Measurements from ENCODE around the gene CD8B.

The CD8B gene

DNA sequence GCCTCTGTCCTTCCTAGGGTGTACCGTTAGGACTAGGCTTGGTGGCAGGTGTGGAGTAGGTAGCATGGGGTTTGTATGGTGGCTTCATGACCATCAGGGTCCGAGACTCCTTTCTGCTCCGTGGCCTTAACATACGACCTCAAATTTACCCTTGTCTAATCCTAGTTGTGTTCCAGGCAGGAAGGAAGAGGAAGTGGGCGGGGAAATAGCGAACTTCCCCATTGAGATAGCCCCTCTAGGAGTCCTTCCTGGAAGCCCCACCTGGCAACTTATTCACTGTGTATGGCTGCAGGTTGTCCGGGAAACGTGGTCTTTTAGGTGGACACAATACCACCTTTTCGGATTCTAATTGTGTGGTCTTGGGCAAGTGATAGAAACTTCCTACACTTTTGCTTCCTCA lies 80.3 kb downstream of the CD8B start:
- TF ChIP-seq, protein P1, sequence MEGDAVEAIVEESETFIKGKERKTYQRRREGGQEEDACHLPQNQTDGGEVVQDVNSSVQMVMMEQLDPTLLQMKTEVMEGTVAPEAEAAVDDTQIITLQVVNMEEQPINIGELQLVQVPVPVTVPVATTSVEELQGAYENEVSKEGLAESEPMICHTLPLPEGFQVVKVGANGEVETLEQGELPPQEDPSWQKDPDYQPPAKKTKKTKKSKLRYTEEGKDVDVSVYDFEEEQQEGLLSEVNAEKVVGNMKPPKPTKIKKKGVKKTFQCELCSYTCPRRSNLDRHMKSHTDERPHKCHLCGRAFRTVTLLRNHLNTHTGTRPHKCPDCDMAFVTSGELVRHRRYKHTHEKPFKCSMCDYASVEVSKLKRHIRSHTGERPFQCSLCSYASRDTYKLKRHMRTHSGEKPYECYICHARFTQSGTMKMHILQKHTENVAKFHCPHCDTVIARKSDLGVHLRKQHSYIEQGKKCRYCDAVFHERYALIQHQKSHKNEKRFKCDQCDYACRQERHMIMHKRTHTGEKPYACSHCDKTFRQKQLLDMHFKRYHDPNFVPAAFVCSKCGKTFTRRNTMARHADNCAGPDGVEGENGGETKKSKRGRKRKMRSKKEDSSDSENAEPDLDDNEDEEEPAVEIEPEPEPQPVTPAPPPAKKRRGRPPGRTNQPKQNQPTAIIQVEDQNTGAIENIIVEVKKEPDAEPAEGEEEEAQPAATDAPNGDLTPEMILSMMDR (IDR thresholded peaks at IDR 0.05; ENCODE audit: low read depth, low read length) = no peak
- DNase-seq (ENCODE audit: extremely low read depth, low read depth) = no peak

DNA sequence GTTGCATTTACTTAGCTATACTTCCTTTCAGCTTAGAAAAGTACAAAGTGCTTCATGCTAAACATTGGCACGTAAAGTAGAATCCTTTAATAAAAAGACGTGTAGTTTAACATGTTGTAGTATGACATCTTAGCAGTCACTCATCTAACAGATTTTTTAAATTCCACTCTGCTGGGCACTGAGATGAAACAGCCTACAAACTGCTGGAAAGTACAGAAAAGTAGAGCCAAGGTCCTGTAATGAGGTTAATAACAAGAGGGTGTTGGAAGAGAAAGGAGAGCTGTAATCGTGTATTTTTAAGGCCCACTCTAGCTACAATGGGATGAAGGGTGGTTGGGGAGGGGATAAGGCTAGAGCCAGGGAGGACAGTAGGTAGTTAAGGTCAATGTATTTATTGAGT lies 81.7 kb downstream of the CD8B start:
- no peak for DNase-seq (ENCODE audit: extremely low read depth, low read depth)
- TF ChIP-seq, protein P1 (IDR thresholded peaks at IDR 0.05; ENCODE audit: low read depth, low read length) = no peak

DNA sequence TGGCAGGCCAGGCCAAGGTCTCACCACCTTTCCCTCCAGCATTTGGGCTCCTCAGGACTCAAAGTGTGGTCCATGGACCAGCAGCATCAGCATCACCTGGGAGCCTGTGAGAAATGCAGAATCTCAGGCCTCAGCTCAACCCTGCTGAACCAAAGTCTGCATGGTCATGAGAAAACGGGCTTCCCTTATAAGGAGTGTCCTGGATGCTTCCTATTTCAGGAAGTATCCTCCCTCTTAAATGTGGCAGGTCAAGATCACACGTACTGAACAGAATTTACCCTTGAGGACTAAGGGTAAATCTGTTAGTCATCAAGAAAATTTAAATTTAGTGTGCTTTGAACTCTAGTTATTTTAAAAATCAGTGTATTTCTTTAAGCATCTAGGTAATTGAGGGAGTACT lies 82.7 kb downstream of the CD8B start:
- TF ChIP-seq, protein P1 (IDR thresholded peaks at IDR 0.05; ENCODE audit: low read depth, low read length) = no peak
- DNase-seq (ENCODE audit: extremely low read depth, low read depth) = no peak

DNA sequence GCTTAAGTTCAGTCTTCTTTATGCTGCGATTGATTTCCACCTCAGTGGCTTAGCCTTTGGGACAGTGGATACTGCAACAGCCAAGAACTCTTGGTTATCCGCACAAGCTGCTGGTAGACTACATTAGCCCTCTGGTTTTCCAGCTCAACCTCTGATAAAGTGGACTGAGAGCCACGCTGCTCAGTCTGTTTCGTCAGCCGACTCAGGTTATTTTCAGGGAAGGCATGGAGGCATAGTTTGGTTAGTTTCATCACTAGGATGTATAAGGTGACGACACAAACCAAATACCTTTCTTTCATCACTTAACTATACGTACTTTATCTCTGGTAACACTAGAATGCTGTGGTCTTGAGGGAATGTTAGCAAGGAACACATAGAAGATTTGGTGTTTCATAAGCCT lies 85.2 kb downstream of the CD8B start:
- TF ChIP-seq, protein P1 (IDR thresholded peaks at IDR 0.05; ENCODE audit: low read depth, low read length) = no peak
- no peak for DNase-seq (ENCODE audit: extremely low read depth, low read depth)

DNA sequence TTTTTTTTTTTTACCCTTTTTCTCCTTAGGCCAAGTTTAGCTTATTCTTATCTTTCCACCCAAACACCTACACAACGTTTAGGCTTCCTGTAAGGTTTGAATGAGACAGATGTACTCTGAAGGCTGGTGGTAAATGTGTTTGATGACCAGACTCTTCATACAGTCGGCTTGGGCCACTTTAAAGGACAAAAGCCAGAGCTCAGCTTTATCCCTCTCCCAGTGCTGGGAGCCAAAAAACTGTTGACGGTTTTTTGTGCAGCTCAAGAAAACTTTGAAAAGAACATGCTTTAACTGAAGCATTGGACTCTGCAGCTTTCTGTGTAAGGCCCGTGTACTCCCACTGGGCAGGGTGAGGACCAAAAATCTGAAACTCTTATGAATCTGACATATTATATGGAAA lies 86.3 kb downstream of the CD8B start:
- DNase-seq (ENCODE audit: extremely low read depth, low read depth) = no peak
- TF ChIP-seq, protein P1 (IDR thresholded peaks at IDR 0.05; ENCODE audit: low read depth, low read length) = no peak

DNA sequence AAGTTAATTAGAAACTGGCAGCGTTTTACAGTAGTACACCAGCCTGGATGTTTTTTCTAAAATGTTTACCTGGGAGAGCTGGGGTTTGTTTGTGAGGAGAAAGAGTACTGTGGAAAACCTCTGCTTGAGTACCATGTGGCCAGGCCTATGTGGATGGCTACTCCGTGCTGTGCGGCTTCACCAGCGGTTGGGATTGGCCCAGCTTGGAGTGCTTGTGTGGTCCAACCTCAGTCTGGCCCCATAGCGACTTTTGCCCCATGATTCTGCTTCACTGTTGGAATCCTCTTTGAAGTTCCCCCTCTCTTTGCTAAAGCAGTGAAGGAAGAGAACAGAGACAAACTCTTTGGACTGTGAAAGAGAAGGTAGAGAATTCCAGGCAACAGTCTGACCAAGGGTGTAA lies 86.8 kb downstream of the CD8B start:
- no peak for DNase-seq (ENCODE audit: extremely low read depth, low read depth)
- TF ChIP-seq, protein P1 (IDR thresholded peaks at IDR 0.05; ENCODE audit: low read depth, low read length) = no peak

DNA sequence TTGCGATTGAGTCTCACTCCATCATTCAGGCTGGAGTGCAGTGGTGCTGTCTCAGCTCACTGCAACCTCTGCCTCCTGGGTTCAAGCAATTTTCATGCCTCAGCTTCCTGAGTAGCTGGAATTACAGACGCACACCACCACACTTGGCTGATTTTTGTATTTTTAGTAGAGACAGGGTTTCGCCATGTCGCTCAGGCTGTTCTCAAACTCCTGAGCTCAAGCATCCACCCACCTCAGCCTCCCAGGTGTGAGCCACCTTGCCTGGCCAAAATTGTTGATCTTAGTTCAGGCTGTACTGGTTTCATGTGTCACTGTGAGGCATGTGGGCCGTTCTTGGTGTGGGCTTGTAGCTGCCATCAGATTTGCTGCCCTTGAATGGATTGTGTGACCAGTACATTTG lies 89.1 kb downstream of the CD8B start:
- TF ChIP-seq, protein P1 (IDR thresholded peaks at IDR 0.05; ENCODE audit: low read depth, low read length) = no peak
- DNase-seq (ENCODE audit: extremely low read depth, low read depth) = no peak
